BJ (cell line): Measurements from ENCODE around the gene NGB. TPM values are rescaled to one million over a fixed set of nuclear protein-coding genes. Genes with fewer than 3 reads are reported as not detected.

Source experiments
- CTCF ChIA-PET: fragments of 350-600 bp; formaldehyde crosslinking; extraction: SDS; loops from one replicate; lab custom pipeline; 2021; ENCODE audit warnings: antibody characterized with exemption, inconsistent platforms; lab: Yijun Ruan, JAX
- POLR2A ChIA-PET: fragments of 300-600 bp; sonication (Branson Sonifier 250); formaldehyde crosslinking; extraction: SDS; loops from one replicate; lab custom pipeline; 2021; ENCODE audit warnings: antibody characterized with exemption; lab: Charles Lee
- DNase-seq: peaks from one replicate; pipeline ENCODE4 v3.0.0-alpha.2; 2011; ENCODE audit warnings: low read depth
- H3K27me3 ChIP-seq: 2 replicates; pipeline ENCODE4 v1.6.0; 2011; ENCODE audit warnings: low read length; ENCODE audit not compliant: control insufficient read depth, insufficient read depth
- H3K36me3 ChIP-seq: 2 replicates; pipeline ENCODE4 v1.5.1; 2011; ENCODE audit warnings: low read length; ENCODE audit not compliant: control insufficient read depth, insufficient read depth
- H3K4me3 ChIP-seq: 2 replicates; pipeline ENCODE4 v1.5.1; 2011; ENCODE audit warnings: low read depth, mild to moderate bottlenecking, control low read depth, low read length
- polyA plus RNA-seq: library from polyadenylated mRNA; depleted of rRNA; stranded (reverse); fragments of >200 nt; gene quantifications from 2 replicates; pipeline ENCODE4 v1.2.3, GENCODE V29; 2011
- TF ChIP-seq, protein P1 (sequence below): IDR thresholded peaks from 2 replicates; pipeline ENCODE4 v1.5.1; 2011; ENCODE audit warnings: low read depth, mild to moderate bottlenecking, control low read depth, inconsistent platforms, low read length, moderate library complexity; ENCODE audit not compliant: insufficient read depth

Gene NGB
- polyA plus RNA-seq, 1 experiment: 0.05 TPM

DNA sequence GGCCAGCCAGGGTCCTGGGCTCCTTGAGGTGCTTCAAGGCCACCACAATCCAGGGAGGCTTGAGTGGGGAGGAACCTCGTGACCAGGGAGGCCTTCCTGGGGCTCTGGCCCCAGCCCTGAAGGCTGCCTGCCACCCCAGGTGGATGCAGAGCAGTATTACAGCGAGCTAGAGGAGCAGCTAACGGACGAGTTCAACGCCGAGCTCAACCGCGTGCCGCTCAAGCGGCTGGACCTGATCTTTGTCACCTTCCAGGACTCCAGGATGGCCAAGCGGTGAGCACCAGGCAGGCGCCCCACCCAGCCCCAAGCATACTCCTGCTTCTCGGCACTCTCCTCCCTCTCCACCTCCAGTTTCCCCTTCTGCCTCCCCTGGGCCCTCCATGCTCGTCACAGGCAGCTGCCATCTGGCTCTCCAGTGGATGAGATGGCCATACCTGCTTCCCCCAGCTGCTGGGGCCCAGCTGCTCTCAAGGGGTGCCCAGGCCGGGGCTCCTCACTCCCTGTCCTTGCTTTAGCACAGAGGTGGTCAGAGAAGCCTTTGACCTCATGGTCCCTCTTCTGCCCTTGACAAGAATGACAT lies 30.6 kb downstream of the NGB start:
- Histone ChIP-seq H3K36me3 (no peaks in the 10 kb centered on the region), H3K27me3 (no peaks in the 10 kb centered on the region; the same call in 1 of the 2 replicates), H3K4me3 (no peak overlapping the region)
- no peak for DNase-seq
- ChIA-PET CTCF (no interaction called here), POLR2A (no interaction called here)
- TF ChIP-seq, protein P1, sequence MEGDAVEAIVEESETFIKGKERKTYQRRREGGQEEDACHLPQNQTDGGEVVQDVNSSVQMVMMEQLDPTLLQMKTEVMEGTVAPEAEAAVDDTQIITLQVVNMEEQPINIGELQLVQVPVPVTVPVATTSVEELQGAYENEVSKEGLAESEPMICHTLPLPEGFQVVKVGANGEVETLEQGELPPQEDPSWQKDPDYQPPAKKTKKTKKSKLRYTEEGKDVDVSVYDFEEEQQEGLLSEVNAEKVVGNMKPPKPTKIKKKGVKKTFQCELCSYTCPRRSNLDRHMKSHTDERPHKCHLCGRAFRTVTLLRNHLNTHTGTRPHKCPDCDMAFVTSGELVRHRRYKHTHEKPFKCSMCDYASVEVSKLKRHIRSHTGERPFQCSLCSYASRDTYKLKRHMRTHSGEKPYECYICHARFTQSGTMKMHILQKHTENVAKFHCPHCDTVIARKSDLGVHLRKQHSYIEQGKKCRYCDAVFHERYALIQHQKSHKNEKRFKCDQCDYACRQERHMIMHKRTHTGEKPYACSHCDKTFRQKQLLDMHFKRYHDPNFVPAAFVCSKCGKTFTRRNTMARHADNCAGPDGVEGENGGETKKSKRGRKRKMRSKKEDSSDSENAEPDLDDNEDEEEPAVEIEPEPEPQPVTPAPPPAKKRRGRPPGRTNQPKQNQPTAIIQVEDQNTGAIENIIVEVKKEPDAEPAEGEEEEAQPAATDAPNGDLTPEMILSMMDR: no peak

DNA sequence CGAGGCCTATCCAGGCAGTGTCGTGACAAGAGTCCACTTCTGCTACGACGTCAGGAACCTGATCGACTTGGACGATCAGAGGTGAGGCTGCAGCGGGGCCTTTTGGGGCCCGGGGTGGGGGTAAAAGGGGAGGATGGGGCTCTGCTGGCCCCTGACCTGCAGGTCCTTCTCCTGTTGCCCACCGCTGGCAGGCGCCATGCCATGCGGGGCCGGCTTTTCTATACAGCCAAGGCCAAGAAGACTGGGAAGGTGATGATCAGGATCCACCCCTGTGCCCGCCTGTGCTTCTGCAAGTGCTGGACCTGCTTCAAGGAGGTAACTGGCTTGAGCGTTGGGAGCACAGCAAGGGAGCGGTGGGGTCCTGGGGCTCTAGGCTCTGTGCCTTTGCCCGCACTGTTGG lies 31.6 kb downstream of the NGB start:
- H3K4me3 ChIP-seq: no peak overlapping the region
- DNase-seq: no peak
- TF ChIP-seq, protein P1: no peak
- CTCF ChIA-PET: no interaction called here
- no peaks in the 10 kb centered on the region; the same call in 1 of the 2 replicates for H3K27me3 ChIP-seq
- H3K36me3 ChIP-seq: no peaks in the 10 kb centered on the region
- POLR2A ChIA-PET: no interaction called here

DNA sequence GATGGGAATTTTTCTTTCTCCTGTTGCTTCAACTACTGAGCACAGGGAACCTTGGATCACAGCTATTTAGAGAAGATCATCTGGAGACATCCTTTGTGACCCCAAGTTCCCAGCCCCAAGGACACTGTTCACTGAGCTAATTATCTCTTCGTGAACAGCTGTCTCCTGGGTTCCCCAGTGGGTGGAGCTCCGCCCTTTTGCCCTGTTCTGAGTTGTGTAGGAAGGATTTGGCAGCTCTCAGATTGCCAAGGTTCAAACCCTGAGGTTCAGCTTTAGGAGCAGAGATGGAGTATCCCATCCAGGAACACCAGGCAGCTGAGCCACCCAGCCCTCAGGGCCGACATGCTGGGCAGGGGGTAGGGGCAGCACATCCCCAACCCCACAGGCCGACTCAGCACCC lies 32.0 kb downstream of the NGB start:
- no peak overlapping the region for H3K4me3 ChIP-seq
- ChIA-PET CTCF (no interaction called here), POLR2A (no interaction called here)
- H3K27me3 ChIP-seq: no peaks in the 10 kb centered on the region; the same call in 1 of the 2 replicates
- no peak for DNase-seq
- H3K36me3 ChIP-seq: no peaks in the 10 kb centered on the region
- TF ChIP-seq, protein P1: no peak

DNA sequence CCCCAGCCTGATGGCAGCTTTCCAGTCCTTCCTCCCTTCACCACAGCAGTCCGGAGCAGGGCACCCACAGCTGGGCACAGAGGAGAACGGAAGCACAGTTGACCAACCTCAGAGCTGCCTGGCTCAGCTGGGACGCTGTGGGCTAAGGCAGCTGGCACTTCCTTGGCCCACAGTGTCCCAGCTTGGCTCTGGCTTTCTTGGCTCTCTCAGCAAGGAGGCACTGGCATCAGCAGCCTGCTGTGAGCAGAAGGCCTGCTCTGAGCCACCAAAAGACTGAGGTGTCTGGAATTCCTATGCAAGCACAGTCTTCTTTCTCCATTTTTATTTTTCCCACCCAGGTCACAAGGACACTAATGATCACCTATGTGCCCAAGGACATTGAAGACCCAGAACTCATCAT lies 32.6 kb downstream of the NGB start:
- H3K27me3 ChIP-seq: no peaks in the 10 kb centered on the region; the same call in 1 of the 2 replicates
- POLR2A ChIA-PET: no interaction called here
- TF ChIP-seq, protein P1: no peak
- no peaks in the 10 kb centered on the region for H3K36me3 ChIP-seq
- CTCF ChIA-PET: no interaction called here
- H3K4me3 ChIP-seq: no peak overlapping the region
- DNase-seq: no peak

DNA sequence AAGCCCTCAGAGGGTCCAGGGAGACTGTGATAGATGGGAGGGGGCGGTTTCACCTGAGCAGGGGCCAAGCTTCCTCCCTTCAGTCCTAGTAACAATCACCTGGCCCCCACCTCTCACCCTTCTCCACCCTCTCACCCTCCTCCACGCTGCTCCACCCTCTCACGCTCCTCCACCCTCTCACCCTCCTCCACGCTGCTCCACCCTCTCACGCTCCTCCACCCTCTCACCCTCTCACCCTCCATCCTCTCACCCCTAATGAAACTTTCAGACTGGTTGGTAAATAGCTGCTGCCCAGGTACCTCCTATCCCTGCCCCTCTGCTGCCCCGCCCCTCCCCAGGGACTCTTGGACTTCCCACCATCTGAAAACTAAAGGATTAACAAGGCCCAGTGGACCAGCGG lies 34.2 kb downstream of the NGB start:
- DNase-seq: no peak
- CTCF ChIA-PET: no interaction called here
- H3K4me3 ChIP-seq: no peak overlapping the region
- no peaks in the 10 kb centered on the region for H3K36me3 ChIP-seq
- POLR2A ChIA-PET: no interaction called here
- TF ChIP-seq, protein P1: no peak
- no peaks in the 10 kb centered on the region; the same call in 1 of the 2 replicates for H3K27me3 ChIP-seq
